ENCODE data around the gene KCNC4. TPM values are rescaled to one million over a fixed set of nuclear protein-coding genes. Genes with fewer than 3 reads are reported as not detected.
A peak's percentile ranks its signal among the peaks of the same experiment; 100 is the strongest.

KCNC4 gene
- total RNA-seq, 6 donors from 2014 or later: 2.5 to 11.9 (median 4.4) TPM

DNA sequence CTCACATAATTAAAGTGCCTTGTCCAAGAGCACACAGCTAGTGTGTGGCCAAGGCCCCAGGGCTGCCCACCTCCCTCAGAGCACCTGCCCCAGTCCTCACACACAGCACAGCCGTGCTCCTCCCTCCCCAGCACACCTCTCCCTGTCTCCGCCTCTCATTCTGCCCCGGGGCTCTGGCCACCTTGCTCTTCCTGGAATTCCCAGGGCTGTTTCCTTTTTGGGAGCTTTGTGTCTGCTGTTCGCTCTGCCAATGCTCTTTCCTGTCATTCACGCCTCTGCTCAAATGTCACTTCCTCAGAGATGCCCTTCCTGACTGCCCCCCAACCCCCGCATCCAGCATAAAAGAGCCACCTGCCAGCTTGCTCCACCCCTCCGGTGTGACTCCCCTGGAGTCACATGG is 46.5 kb upstream of the KCNC4 start:
- H3K27ac ChIP-seq: no peak overlapping the region
- no peaks in the 10 kb centered on the region for H3K27me3 ChIP-seq
- no peaks in the 10 kb centered on the region for H3K9me3 ChIP-seq
- ATAC-seq (ENCODE audit: low FRiP score in 2 of 2): no peak
- H3K4me3 ChIP-seq: no peak overlapping the region
- DNase-seq: peak in 1 of 2 donors; percentile 12
- TF ChIP-seq EP300 (IDR thresholded peaks at IDR 0.05): no peak
- no peak for TF ChIP-seq POLR2A (IDR thresholded peaks at IDR 0.05)
- TF ChIP-seq POLR2AphosphoS5 (IDR thresholded peaks at IDR 0.05): no peak
- no peaks in the 10 kb centered on the region for H3K4me1 ChIP-seq
- H3K36me3 ChIP-seq: no peaks in the 10 kb centered on the region
- WGBS, 2 donors: 39 to 47% methylated on average over 7 of the region's 7 CpGs

DNA sequence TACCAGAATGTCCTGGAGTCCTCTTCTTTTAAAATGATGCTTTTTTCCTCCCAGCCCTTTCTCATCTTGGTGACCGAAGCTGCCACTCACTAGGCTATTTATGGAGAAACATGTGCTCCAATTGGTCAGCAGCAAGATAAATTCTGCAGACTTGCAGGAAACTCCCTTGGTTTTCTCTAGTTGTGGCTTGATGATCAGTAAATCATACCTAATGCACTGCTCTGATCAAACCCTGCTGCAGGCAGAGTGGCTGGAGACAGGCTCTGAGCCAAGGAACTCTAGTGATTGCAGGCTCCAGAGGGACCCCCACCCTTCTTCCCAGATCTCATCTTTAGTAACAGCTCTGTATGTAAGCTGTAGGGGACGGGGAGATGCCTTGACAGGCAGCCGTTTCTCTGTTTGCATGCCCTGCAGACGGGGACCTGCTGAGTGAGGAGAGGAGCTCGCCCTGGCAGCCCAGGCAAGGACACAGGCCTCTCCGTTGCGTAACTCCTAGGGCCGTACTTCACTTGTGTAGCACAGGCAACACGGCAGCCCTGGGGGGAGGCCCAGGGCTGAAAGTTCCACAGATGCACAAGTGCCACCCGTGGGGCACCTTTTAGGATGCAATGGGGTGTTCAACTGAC is 45.3 kb upstream of the KCNC4 start:
- no peaks in the 10 kb centered on the region for H3K4me1 ChIP-seq
- DNase-seq: peak in 1 of 2 donors; percentile 26
- no peaks in the 10 kb centered on the region for H3K9me3 ChIP-seq
- WGBS, 2 donors: 54 to 60% methylated on average over 7 to 9 of the region's 10 CpGs
- H3K27ac ChIP-seq: no peak overlapping the region
- TF ChIP-seq EP300 (IDR thresholded peaks at IDR 0.05) (no peak), POLR2A (IDR thresholded peaks at IDR 0.05) (no peak), POLR2AphosphoS5 (IDR thresholded peaks at IDR 0.05) (no peak)
- TF ChIP-seq, protein P1, sequence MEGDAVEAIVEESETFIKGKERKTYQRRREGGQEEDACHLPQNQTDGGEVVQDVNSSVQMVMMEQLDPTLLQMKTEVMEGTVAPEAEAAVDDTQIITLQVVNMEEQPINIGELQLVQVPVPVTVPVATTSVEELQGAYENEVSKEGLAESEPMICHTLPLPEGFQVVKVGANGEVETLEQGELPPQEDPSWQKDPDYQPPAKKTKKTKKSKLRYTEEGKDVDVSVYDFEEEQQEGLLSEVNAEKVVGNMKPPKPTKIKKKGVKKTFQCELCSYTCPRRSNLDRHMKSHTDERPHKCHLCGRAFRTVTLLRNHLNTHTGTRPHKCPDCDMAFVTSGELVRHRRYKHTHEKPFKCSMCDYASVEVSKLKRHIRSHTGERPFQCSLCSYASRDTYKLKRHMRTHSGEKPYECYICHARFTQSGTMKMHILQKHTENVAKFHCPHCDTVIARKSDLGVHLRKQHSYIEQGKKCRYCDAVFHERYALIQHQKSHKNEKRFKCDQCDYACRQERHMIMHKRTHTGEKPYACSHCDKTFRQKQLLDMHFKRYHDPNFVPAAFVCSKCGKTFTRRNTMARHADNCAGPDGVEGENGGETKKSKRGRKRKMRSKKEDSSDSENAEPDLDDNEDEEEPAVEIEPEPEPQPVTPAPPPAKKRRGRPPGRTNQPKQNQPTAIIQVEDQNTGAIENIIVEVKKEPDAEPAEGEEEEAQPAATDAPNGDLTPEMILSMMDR (IDR thresholded peaks at IDR 0.05): no peak
- no peaks in the 10 kb centered on the region for H3K27me3 ChIP-seq
- no peak for ATAC-seq (ENCODE audit: low FRiP score in 2 of 2)
- H3K36me3 ChIP-seq: no peaks in the 10 kb centered on the region
- no peak overlapping the region for H3K4me3 ChIP-seq

DNA sequence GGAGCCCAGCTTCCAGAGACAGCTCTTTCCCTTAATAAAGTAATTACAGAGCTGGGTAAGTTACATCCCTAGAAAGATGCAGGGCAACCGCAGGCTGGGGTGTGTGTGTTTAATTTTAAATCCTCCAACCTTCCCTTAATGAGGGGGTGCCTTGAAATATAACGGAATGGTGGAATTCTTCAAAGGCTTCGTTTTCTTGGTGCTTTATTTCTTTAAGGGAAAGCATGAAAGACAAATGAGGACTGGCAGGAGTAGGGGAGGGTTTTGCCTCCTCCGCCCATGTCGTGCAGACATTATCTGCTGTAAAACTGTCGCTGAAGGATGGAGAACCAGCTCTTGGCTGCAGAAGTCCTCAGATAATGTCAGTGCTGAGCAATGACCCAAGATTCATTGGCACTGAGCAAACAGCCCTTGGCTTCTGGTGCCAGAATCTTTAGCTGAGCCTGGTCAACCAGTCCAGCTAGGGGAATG is 44.3 kb upstream of the KCNC4 start:
- TF ChIP-seq POLR2AphosphoS5 (IDR thresholded peaks at IDR 0.05): no peak

DNA sequence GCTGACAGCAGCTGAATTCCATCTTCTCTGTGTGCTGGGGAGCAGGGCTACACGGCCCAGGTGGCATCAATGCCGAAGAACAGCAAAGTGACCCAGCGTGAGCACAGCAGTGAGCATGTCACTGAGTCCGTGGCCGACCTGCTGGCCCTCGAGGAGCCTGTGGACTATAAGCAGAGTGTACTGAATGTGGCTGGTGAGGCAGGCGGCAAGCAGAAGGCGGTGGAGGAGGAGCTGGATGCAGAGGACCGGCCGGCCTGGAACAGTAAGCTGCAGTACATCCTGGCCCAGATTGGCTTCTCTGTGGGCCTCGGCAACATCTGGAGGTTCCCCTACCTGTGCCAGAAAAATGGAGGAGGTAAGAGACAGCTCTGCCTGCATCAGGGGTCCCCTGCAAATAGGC is 43.3 kb upstream of the KCNC4 start:
- Histone ChIP-seq H3K9me3 (no peaks in the 10 kb centered on the region), H3K36me3 (no peaks in the 10 kb centered on the region), H3K4me3 (no peak overlapping the region), H3K4me1 (no peaks in the 10 kb centered on the region), H3K27me3 (no peaks in the 10 kb centered on the region), H3K27ac (no peak overlapping the region)
- peak in 1 of 2 donors; percentile 53 for DNase-seq
- no peak for ATAC-seq (ENCODE audit: low FRiP score in 2 of 2)
- 86 to 89% methylated on average over 5 to 11 of the region's 11 CpGs for WGBS, 2 donors
- no peak for TF ChIP-seq EP300 (IDR thresholded peaks at IDR 0.05)
- TF ChIP-seq POLR2A (IDR thresholded peaks at IDR 0.05): no peak
- TF ChIP-seq, protein P1 (IDR thresholded peaks at IDR 0.05): no peak
- TF ChIP-seq POLR2AphosphoS5 (IDR thresholded peaks at IDR 0.05): no peak

More for the DNA sequence above, 44.3 kb upstream of the KCNC4 start:
- Histone ChIP-seq H3K4me3 (no peak overlapping the region), H3K36me3 (no peaks in the 10 kb centered on the region), H3K27ac (no peak overlapping the region), H3K4me1 (no peaks in the 10 kb centered on the region), H3K27me3 (no peaks in the 10 kb centered on the region), H3K9me3 (no peaks in the 10 kb centered on the region)
- no peak for ATAC-seq (ENCODE audit: low FRiP score in 2 of 2)
- 82 to 86% methylated on average over 6 of the region's 6 CpGs for WGBS, 2 donors
- DNase-seq: no peak

DNA sequence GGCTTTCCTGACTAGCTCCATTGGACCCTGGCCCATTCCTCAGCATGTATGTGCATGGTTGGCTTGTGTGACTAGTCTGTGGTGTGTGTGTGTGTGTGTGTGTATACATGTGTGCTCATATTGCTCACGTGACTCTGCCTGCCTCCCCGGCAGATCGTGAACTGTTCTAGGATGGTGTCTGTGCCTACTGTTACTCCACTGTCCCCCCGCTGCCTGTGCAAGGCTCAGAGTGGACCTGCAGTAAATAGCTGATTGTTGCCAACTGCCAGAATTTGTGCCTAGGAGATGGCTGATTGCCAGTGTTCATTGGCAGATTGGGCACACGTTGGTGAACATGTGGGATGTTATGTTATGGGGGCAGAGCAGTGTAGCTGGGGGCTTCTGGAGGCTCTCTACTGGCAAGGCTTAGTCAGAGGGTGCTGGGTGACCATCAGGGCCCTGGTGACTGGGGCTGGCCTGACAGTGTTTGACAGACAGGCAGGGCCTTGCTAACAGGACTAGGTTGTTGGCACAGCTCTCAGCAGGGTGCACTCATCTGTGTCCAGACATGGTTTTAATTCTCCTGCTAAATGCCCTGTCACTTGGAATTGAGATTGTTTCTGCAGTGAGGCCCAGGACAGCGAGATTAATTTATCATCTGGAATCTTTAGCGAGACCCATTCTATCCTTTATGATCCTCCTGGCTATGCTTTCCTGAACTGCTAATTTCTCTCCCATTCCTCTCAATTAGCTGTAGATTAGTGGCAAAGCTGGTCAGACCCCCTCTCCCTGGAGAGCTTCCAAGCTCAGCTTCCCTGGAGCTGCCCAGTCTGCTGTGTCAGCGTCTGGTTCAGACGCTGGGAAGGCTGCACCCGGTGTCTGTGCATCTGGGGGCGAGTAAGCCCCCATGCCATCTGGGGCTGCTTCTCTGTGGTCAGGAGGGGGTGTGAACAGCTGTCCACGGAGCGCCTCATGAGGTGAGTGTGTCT is 39.1 kb upstream of the KCNC4 start:
- no peak for DNase-seq

More for the DNA sequence above, 39.1 kb upstream of the KCNC4 start:
- H3K27ac ChIP-seq: no peak overlapping the region
- WGBS, 2 donors: 55 to 78% methylated on average over 8 to 13 of the region's 13 CpGs
- no peak for TF ChIP-seq POLR2AphosphoS5 (IDR thresholded peaks at IDR 0.05)
- TF ChIP-seq POLR2A (IDR thresholded peaks at IDR 0.05): no peak
- TF ChIP-seq, protein P1 (IDR thresholded peaks at IDR 0.05): no peak
- H3K4me3 ChIP-seq: no peak overlapping the region
- H3K4me1 ChIP-seq: no peaks in the 10 kb centered on the region
- ATAC-seq (ENCODE audit: low FRiP score in 2 of 2): peak in 1 of 2 donors; percentile 6
- H3K9me3 ChIP-seq: no peaks in the 10 kb centered on the region
- H3K36me3 ChIP-seq: no peaks in the 10 kb centered on the region
- H3K27me3 ChIP-seq: no peaks in the 10 kb centered on the region
